ENCODE measurements around the gene KNDC1. TPM values are rescaled to one million over a fixed set of nuclear protein-coding genes. Genes with fewer than 3 reads are reported as not detected.

KNDC1 gene
- total RNA-seq, 5 donors from 2014 or later (not counting 1 experiment from before 2014, with no cell fraction given): 0.09 to 1.2 (median 0.35) TPM

- Histone ChIP-seq H3K27me3 (replicated peaks in 1 of 2; ENCODE audit: control insufficient read depth in 2 of 2, extremely low read depth in 1 of 2, insufficient read depth in 2 of 2, low read length in 1 of 2) (peaks cover 0 to 38% of the 10 kb centered on the region in 2 experiments), H3K27ac (ENCODE audit: low read length) (no peak overlapping the region), H3K9me3 (no peaks in the 10 kb centered on the region), H3K4me1 (ENCODE audit: control insufficient read depth in 1 of 2, extremely low read depth in 1 of 2, insufficient read depth in 2 of 2, low read length in 2 of 2) (peaks cover 0 to 3% of the 10 kb centered on the region in 2 experiments), H3K4me3 (ENCODE audit: control insufficient read depth in 1 of 2, extremely low read depth in 1 of 2, low read length in 1 of 2) (no peak overlapping the region), H3K36me3 (ENCODE audit: control insufficient read depth in 2 of 2, extremely low read depth in 1 of 2, insufficient read depth in 1 of 2, low read length in 1 of 2) (no peaks in the 10 kb centered on the region)
- H3K4me1 Mint-ChIP-seq: peaks cover 0 to 6% (median 2%) of the 10 kb centered on the region in 3 donors
- ATAC-seq (replicated peaks in 1 of 4) (no peak), DNase-seq (no peak)
- H3K27ac Mint-ChIP-seq: no peak overlapping the region
- H3K9me3 Mint-ChIP-seq: no peaks in the 10 kb centered on the region
- 100% methylated on average over 12 of the region's 14 CpGs for WGBS (ENCODE audit: insufficient coverage)
- H3K36me3 Mint-ChIP-seq: no peaks in the 10 kb centered on the region
- H3K4me3 Mint-ChIP-seq: no peak overlapping the region
- H3K27me3 Mint-ChIP-seq: peaks cover 0 to 4% of the 10 kb centered on the region in 2 donors
- POLR2A ChIA-PET: no interaction called here
- CTCF ChIA-PET: no interaction called here
Measured at GRCh38 chr10:133209117-133209516, 49.1 kb downstream of the KNDC1 start.

DNA sequence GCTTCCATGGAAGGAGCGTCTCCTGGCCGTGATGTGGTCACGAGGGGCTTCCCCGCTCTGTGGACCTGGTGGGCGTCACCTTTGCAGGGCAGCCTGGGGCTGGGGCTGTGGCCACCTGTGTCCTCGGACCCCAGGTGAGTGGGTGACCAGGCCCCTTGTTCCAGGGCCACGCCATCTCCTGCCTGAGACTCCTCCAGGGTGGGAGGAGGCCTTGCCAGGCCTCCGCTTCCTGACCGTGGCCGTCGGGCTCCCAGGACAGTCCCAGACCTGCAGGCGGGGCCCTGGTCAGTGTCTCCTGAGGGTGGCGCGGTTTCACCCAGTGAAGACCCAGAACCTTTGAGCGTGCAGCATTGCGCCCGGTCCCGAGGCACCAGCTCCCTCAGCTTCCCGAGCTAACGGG, 49.6 kb downstream of the KNDC1 start:
- DNase-seq: no peak
- Histone ChIP-seq H3K4me1 (ENCODE audit: control insufficient read depth in 1 of 2, extremely low read depth in 1 of 2, insufficient read depth in 2 of 2, low read length in 2 of 2) (peaks cover 0 to 3% of the 10 kb centered on the region in 2 experiments), H3K36me3 (ENCODE audit: control insufficient read depth in 2 of 2, extremely low read depth in 1 of 2, insufficient read depth in 1 of 2, low read length in 1 of 2) (no peaks in the 10 kb centered on the region), H3K27ac (ENCODE audit: low read length) (no peak overlapping the region), H3K27me3 (replicated peaks in 1 of 2; ENCODE audit: control insufficient read depth in 2 of 2, extremely low read depth in 1 of 2, insufficient read depth in 2 of 2, low read length in 1 of 2) (peaks cover 0 to 42% of the 10 kb centered on the region in 2 experiments), H3K9me3 (no peaks in the 10 kb centered on the region), H3K4me3 (ENCODE audit: control insufficient read depth in 1 of 2, extremely low read depth in 1 of 2, low read length in 1 of 2) (no peak overlapping the region)
- no peak overlapping the region for H3K27ac Mint-ChIP-seq
- H3K4me3 Mint-ChIP-seq: no peak overlapping the region
- H3K27me3 Mint-ChIP-seq: peaks cover 0 to 2% of the 10 kb centered on the region in 2 donors
- ATAC-seq (replicated peaks in 1 of 4): no peak
- 88% methylated on average over 19 of the region's 20 CpGs for WGBS (ENCODE audit: insufficient coverage)
- POLR2A ChIA-PET: no interaction called here
- H3K4me1 Mint-ChIP-seq: peaks cover 0 to 6% (median 2%) of the 10 kb centered on the region in 3 donors
- H3K36me3 Mint-ChIP-seq: no peaks in the 10 kb centered on the region
- CTCF ChIA-PET: no interaction called here
- no peaks in the 10 kb centered on the region for H3K9me3 Mint-ChIP-seq

GRCh38 chr10:133210398-133211140, 50.5 kb downstream of the KNDC1 start:
- ChIA-PET CTCF (no interaction called here), POLR2A (no interaction called here)
- Histone ChIP-seq H3K9me3 (no peaks in the 10 kb centered on the region), H3K36me3 (ENCODE audit: control insufficient read depth in 2 of 2, extremely low read depth in 1 of 2, insufficient read depth in 1 of 2, low read length in 1 of 2) (no peaks in the 10 kb centered on the region), H3K4me3 (ENCODE audit: control insufficient read depth in 1 of 2, extremely low read depth in 1 of 2, low read length in 1 of 2) (no peak overlapping the region), H3K27ac (ENCODE audit: low read length) (no peak overlapping the region), H3K27me3 (replicated peaks in 1 of 2; ENCODE audit: control insufficient read depth in 2 of 2, extremely low read depth in 1 of 2, insufficient read depth in 2 of 2, low read length in 1 of 2) (peaks cover 0 to 50% of the 10 kb centered on the region in 2 experiments), H3K4me1 (ENCODE audit: control insufficient read depth in 1 of 2, extremely low read depth in 1 of 2, insufficient read depth in 2 of 2, low read length in 2 of 2) (peaks cover 0 to 3% of the 10 kb centered on the region in 2 experiments)
- WGBS (ENCODE audit: insufficient coverage): 48% methylated on average over 16 of the region's 27 CpGs
- no peaks in the 10 kb centered on the region for H3K9me3 Mint-ChIP-seq
- H3K4me3 Mint-ChIP-seq: no peak overlapping the region
- no peak for DNase-seq
- H3K27me3 Mint-ChIP-seq: peaks cover 0 to 2% of the 10 kb centered on the region in 2 donors
- ATAC-seq (replicated peaks in 1 of 4): no peak
- no peaks in the 10 kb centered on the region for H3K36me3 Mint-ChIP-seq
- H3K27ac Mint-ChIP-seq: no peak overlapping the region
- H3K4me1 Mint-ChIP-seq: peaks cover 0 to 6% (median 2%) of the 10 kb centered on the region in 3 donors

- DNase-seq: no peak
- H3K4me1 Mint-ChIP-seq: peaks cover 0 to 6% (median 2%) of the 10 kb centered on the region in 3 donors
- Histone ChIP-seq H3K9me3 (no peaks in the 10 kb centered on the region), H3K27ac (ENCODE audit: low read length) (no peak overlapping the region), H3K4me3 (ENCODE audit: control insufficient read depth in 1 of 2, extremely low read depth in 1 of 2, low read length in 1 of 2) (no peak overlapping the region), H3K36me3 (ENCODE audit: control insufficient read depth in 2 of 2, extremely low read depth in 1 of 2, insufficient read depth in 1 of 2, low read length in 1 of 2) (no peaks in the 10 kb centered on the region), H3K4me1 (ENCODE audit: control insufficient read depth in 1 of 2, extremely low read depth in 1 of 2, insufficient read depth in 2 of 2, low read length in 2 of 2) (peaks cover 0 to 3% of the 10 kb centered on the region in 2 experiments), H3K27me3 (replicated peaks in 1 of 2; ENCODE audit: control insufficient read depth in 2 of 2, extremely low read depth in 1 of 2, insufficient read depth in 2 of 2, low read length in 1 of 2) (peaks cover 0 to 53% of the 10 kb centered on the region in 2 experiments)
- H3K36me3 Mint-ChIP-seq: no peaks in the 10 kb centered on the region
- no peak for ATAC-seq (replicated peaks in 1 of 4)
- H3K9me3 Mint-ChIP-seq: no peaks in the 10 kb centered on the region
- H3K4me3 Mint-ChIP-seq: no peak overlapping the region
- no peak overlapping the region for H3K27ac Mint-ChIP-seq
- peaks cover 4 to 6% of the 10 kb centered on the region in 2 donors for H3K27me3 Mint-ChIP-seq
- WGBS (ENCODE audit: insufficient coverage): 85% methylated on average over 13 of the region's 25 CpGs
- POLR2A ChIA-PET: no interaction called here
- CTCF ChIA-PET: no interaction called here
Measured at GRCh38 chr10:133211141-133211830, 51.3 kb downstream of the KNDC1 start.

GRCh38 chr10:133211959-133212852, 52.2 kb downstream of the KNDC1 start:
- peaks cover 0 to 51% of the 10 kb centered on the region in 2 experiments for H3K27me3 ChIP-seq (replicated peaks in 1 of 2; ENCODE audit: control insufficient read depth in 2 of 2, extremely low read depth in 1 of 2, insufficient read depth in 2 of 2, low read length in 1 of 2)
- no peak for DNase-seq
- peaks cover 0 to 3% of the 10 kb centered on the region in 2 experiments for H3K4me1 ChIP-seq (ENCODE audit: control insufficient read depth in 1 of 2, extremely low read depth in 1 of 2, insufficient read depth in 2 of 2, low read length in 2 of 2)
- H3K9me3 Mint-ChIP-seq: no peaks in the 10 kb centered on the region
- CTCF ChIA-PET: no interaction called here
- peaks cover 0 to 6% (median 2%) of the 10 kb centered on the region in 3 donors for H3K4me1 Mint-ChIP-seq
- no peak overlapping the region for H3K27ac ChIP-seq (ENCODE audit: low read length)
- WGBS (ENCODE audit: insufficient coverage): 82% methylated on average over 28 of the region's 34 CpGs
- ATAC-seq (replicated peaks in 1 of 4): no peak
- H3K36me3 Mint-ChIP-seq: no peaks in the 10 kb centered on the region
- POLR2A ChIA-PET: no interaction called here
- H3K4me3 ChIP-seq (ENCODE audit: control insufficient read depth in 1 of 2, extremely low read depth in 1 of 2, low read length in 1 of 2): no peak overlapping the region
- no peak overlapping the region for H3K27ac Mint-ChIP-seq
- H3K9me3 ChIP-seq: no peaks in the 10 kb centered on the region
- no peaks in the 10 kb centered on the region for H3K36me3 ChIP-seq (ENCODE audit: control insufficient read depth in 2 of 2, extremely low read depth in 1 of 2, insufficient read depth in 1 of 2, low read length in 1 of 2)
- H3K27me3 Mint-ChIP-seq: peaks cover 4 to 9% of the 10 kb centered on the region in 2 donors
- H3K4me3 Mint-ChIP-seq: no peak overlapping the region

GRCh38 chr10:133212853-133213494, 53.0 kb downstream of the KNDC1 start:
- Histone ChIP-seq H3K36me3 (ENCODE audit: control insufficient read depth in 2 of 2, extremely low read depth in 1 of 2, insufficient read depth in 1 of 2, low read length in 1 of 2) (no peaks in the 10 kb centered on the region), H3K9me3 (no peaks in the 10 kb centered on the region), H3K4me1 (ENCODE audit: control insufficient read depth in 1 of 2, extremely low read depth in 1 of 2, insufficient read depth in 2 of 2, low read length in 2 of 2) (peaks cover 0 to 3% of the 10 kb centered on the region in 2 experiments), H3K27ac (ENCODE audit: low read length) (no peak overlapping the region), H3K27me3 (replicated peaks in 1 of 2; ENCODE audit: control insufficient read depth in 2 of 2, extremely low read depth in 1 of 2, insufficient read depth in 2 of 2, low read length in 1 of 2) (peaks cover 0 to 54% of the 10 kb centered on the region in 2 experiments), H3K4me3 (ENCODE audit: control insufficient read depth in 1 of 2, extremely low read depth in 1 of 2, low read length in 1 of 2) (no peak overlapping the region)
- Mint-ChIP-seq H3K4me3 (no peak overlapping the region), H3K27ac (no peak overlapping the region), H3K9me3 (no peaks in the 10 kb centered on the region), H3K27me3 (peaks cover 4 to 9% of the 10 kb centered on the region in 2 donors), H3K4me1 (peaks cover 0 to 6% (median 2%) of the 10 kb centered on the region in 3 donors), H3K36me3 (no peaks in the 10 kb centered on the region)
- no peak for DNase-seq
- 76% methylated on average over 20 of the region's 20 CpGs for WGBS (ENCODE audit: insufficient coverage)
- no peak for ATAC-seq (replicated peaks in 1 of 4)
- POLR2A ChIA-PET: no interaction called here
- CTCF ChIA-PET: no interaction called here
